CD8-positive, alpha-beta memory T cell (primary cell): ENCODE data around the gene RGS6. TPM values are rescaled to one million over a fixed set of nuclear protein-coding genes. Genes with fewer than 3 reads are reported as not detected.

ENCODE experiments used
- CTCF ChIA-PET: fragments of 350-600 bp; sonication (Branson Sonifier 250); formaldehyde crosslinking; loops from one replicate; lab custom pipeline; 2021; ENCODE audit warnings: antibody characterized with exemption; lab: Charles Lee
- POLR2A ChIA-PET: fragments of 350-600 bp; sonication (Branson Sonifier 250); formaldehyde crosslinking; loops from one replicate; lab custom pipeline; 2021; ENCODE audit warnings: antibody characterized with exemption; lab: Charles Lee
- DNase-seq, 5 donors: peaks; one replicate each; pipeline versions ENCODE4 v3.0.0 to v3.0.0-alpha.2; 2020 to 2022; ENCODE audit warnings: mixed read lengths in 1 of 5
- H3K27ac ChIP-seq: one replicate; pipeline ENCODE4 v1.7.0; 2013; ENCODE audit warnings: low read depth, mild to moderate bottlenecking, low read length, moderate library complexity
- H3K27me3 ChIP-seq: 2 replicates; pipeline ENCODE4 v1.7.0; 2013; ENCODE audit warnings: low read length, mild to moderate bottlenecking; ENCODE audit not compliant: insufficient read depth, poor library complexity, severe bottlenecking
- H3K36me3 ChIP-seq: 2 replicates; pipeline ENCODE4 v1.7.0; 2013; ENCODE audit warnings: mild to moderate bottlenecking, low read length, moderate library complexity; ENCODE audit not compliant: insufficient read depth
- H3K4me1 ChIP-seq: 2 replicates; pipeline ENCODE4 v1.7.0; 2013; ENCODE audit warnings: mild to moderate bottlenecking, low read length, moderate library complexity; ENCODE audit not compliant: insufficient read depth
- H3K4me3 ChIP-seq: 2 replicates; pipeline ENCODE4 v1.7.0; 2013; ENCODE audit warnings: mild to moderate bottlenecking, low read length
- H3K9me3 ChIP-seq: 2 replicates; pipeline ENCODE4 v1.7.0; 2013; ENCODE audit warnings: mild to moderate bottlenecking, low read length
- H3K27ac Mint-ChIP-seq, 8 donors: one replicate each; pipeline ENCODE4 v1.8.0; 2020 to 2021; ENCODE audit warnings: mixed read lengths in 8 of 8, mild to moderate bottlenecking in 6 of 8, inconsistent platforms in 3 of 8, moderate library complexity in 3 of 8
- H3K27me3 Mint-ChIP-seq, 2 donors: one replicate each; pipeline ENCODE4 v1.8.0; 2020 to 2021; ENCODE audit warnings: mixed read lengths in 2 of 2, mild to moderate bottlenecking in 1 of 2, moderate library complexity in 1 of 2
- H3K36me3 Mint-ChIP-seq, 3 donors: one replicate each; pipeline ENCODE4 v1.8.0; 2020 to 2021; ENCODE audit warnings: mixed read lengths in 3 of 3, inconsistent platforms in 1 of 3, mild to moderate bottlenecking in 1 of 3
- H3K4me1 Mint-ChIP-seq, 3 donors: one replicate each; pipeline ENCODE4 v1.8.0; 2020 to 2021; ENCODE audit warnings: mixed read lengths in 3 of 3, inconsistent platforms in 1 of 3, mild to moderate bottlenecking in 1 of 3
- H3K4me3 Mint-ChIP-seq, 7 donors: one replicate each; pipeline ENCODE4 v1.8.0; 2020 to 2021; ENCODE audit warnings: mixed read lengths in 7 of 7, mild to moderate bottlenecking in 6 of 7, moderate library complexity in 4 of 7, inconsistent platforms in 2 of 7
- H3K9me3 Mint-ChIP-seq, 5 donors: one replicate each; pipeline ENCODE4 v1.8.0; 2020 to 2022; ENCODE audit warnings: mixed read lengths in 5 of 5, mild to moderate bottlenecking in 3 of 5, moderate library complexity in 2 of 5, inconsistent platforms in 1 of 5
- polyA plus RNA-seq: library from polyadenylated mRNA; unstranded; fragments of 300-500 nt; fragmentation: Illumina TruSeq; gene quantifications from one replicate; pipeline ENCODE4 v1.2.3, GENCODE V29; 2021
- total RNA-seq, 2 experiments: library from RNA; stranded (reverse); gene quantifications; one replicate each; pipeline ENCODE4 v1.2.3, GENCODE V29; 2021

Gene RGS6
- total and polyA plus RNA-seq, 3 experiments from 2014 or later = 0.60 to 0.88 TPM; not detected in 1

- H3K27ac ChIP-seq = no peak overlapping the region
- DNase-seq = no peak
- H3K27ac Mint-ChIP-seq = no peak overlapping the region
- H3K36me3 Mint-ChIP-seq = peaks cover 0 to 19% (median 4%) of the 10 kb centered on the region in 3 donors
- no peaks in the 10 kb centered on the region for H3K27me3 ChIP-seq
- H3K4me1 Mint-ChIP-seq = no peaks in the 10 kb centered on the region
- no peak overlapping the region for H3K4me3 ChIP-seq
- H3K4me3 Mint-ChIP-seq = no peak overlapping the region
- H3K9me3 ChIP-seq = no peaks in the 10 kb centered on the region
- H3K27me3 Mint-ChIP-seq = peaks cover 12 to 15% of the 10 kb centered on the region in 2 donors
- no peaks in the 10 kb centered on the region for H3K36me3 ChIP-seq
- H3K4me1 ChIP-seq = no peaks in the 10 kb centered on the region
- CTCF ChIA-PET = no interaction called here
- POLR2A ChIA-PET = no interaction called here
- peaks cover 0 to 5% (median 2%) of the 10 kb centered on the region in 5 donors for H3K9me3 Mint-ChIP-seq
Observed at GRCh38 chr14:72488514-72488913, 556.3 kb downstream of the RGS6 start.

GRCh38 chr14:72492196-72492595, 560.0 kb downstream of the RGS6 start:
- Mint-ChIP-seq H3K27ac (no peak overlapping the region), H3K27me3 (peaks cover 8 to 34% of the 10 kb centered on the region in 2 donors), H3K9me3 (peaks cover 0 to 9% (median 5%) of the 10 kb centered on the region in 5 donors), H3K4me1 (no peaks in the 10 kb centered on the region), H3K36me3 (peaks cover 0 to 22% (median 4%) of the 10 kb centered on the region in 3 donors), H3K4me3 (no peak overlapping the region)
- Histone ChIP-seq H3K27ac (no peak overlapping the region), H3K9me3 (no peaks in the 10 kb centered on the region), H3K4me1 (no peaks in the 10 kb centered on the region), H3K36me3 (no peaks in the 10 kb centered on the region), H3K4me3 (no peak overlapping the region), H3K27me3 (no peaks in the 10 kb centered on the region)
- CTCF ChIA-PET = no interaction called here
- no peak for DNase-seq
- POLR2A ChIA-PET = no interaction called here

GRCh38 chr14:72495668-72496067, 563.4 kb downstream of the RGS6 start:
- H3K9me3 ChIP-seq = no peaks in the 10 kb centered on the region
- POLR2A ChIA-PET = no interaction called here
- Mint-ChIP-seq H3K36me3 (peaks cover 0 to 4% (median 0%) of the 10 kb centered on the region in 3 donors), H3K27ac (no peak overlapping the region), H3K4me3 (no peak overlapping the region), H3K27me3 (peaks cover 2 to 31% of the 10 kb centered on the region in 2 donors), H3K4me1 (no peaks in the 10 kb centered on the region), H3K9me3 (peaks cover 0 to 9% (median 0%) of the 10 kb centered on the region in 5 donors)
- H3K27me3 ChIP-seq = no peaks in the 10 kb centered on the region
- CTCF ChIA-PET = no interaction called here
- no peak overlapping the region for H3K27ac ChIP-seq
- H3K4me3 ChIP-seq = no peak overlapping the region
- H3K4me1 ChIP-seq = no peaks in the 10 kb centered on the region
- H3K36me3 ChIP-seq = no peaks in the 10 kb centered on the region
- no peak for DNase-seq

GRCh38 chr14:72498646-72499045, 566.4 kb downstream of the RGS6 start:
- Mint-ChIP-seq H3K27me3 (peaks cover 0 to 29% of the 10 kb centered on the region in 2 donors), H3K4me3 (no peak overlapping the region), H3K9me3 (peaks cover 0 to 5% (median 2%) of the 10 kb centered on the region in 5 donors), H3K36me3 (peaks cover 0 to 2% (median 0%) of the 10 kb centered on the region in 3 donors), H3K27ac (no peak overlapping the region), H3K4me1 (no peaks in the 10 kb centered on the region)
- Histone ChIP-seq H3K4me3 (no peak overlapping the region), H3K27ac (no peak overlapping the region), H3K36me3 (no peaks in the 10 kb centered on the region), H3K27me3 (no peaks in the 10 kb centered on the region), H3K9me3 (no peaks in the 10 kb centered on the region), H3K4me1 (no peaks in the 10 kb centered on the region)
- DNase-seq = no peak
- ChIA-PET CTCF (no interaction called here), POLR2A (no interaction called here)

GRCh38 chr14:72499746-72500145, 567.5 kb downstream of the RGS6 start:
- H3K4me3 ChIP-seq = no peak overlapping the region
- no peaks in the 10 kb centered on the region for H3K4me1 ChIP-seq
- ChIA-PET POLR2A (no interaction called here), CTCF (no interaction called here)
- H3K4me1 Mint-ChIP-seq = no peaks in the 10 kb centered on the region
- H3K27me3 Mint-ChIP-seq = peaks cover 0 to 27% of the 10 kb centered on the region in 2 donors
- no peaks in the 10 kb centered on the region for H3K36me3 ChIP-seq
- H3K36me3 Mint-ChIP-seq = peaks cover 0 to 4% (median 0%) of the 10 kb centered on the region in 3 donors
- H3K27me3 ChIP-seq = no peaks in the 10 kb centered on the region
- H3K9me3 ChIP-seq = no peaks in the 10 kb centered on the region
- no peak overlapping the region for H3K27ac Mint-ChIP-seq
- no peak for DNase-seq
- H3K4me3 Mint-ChIP-seq = no peak overlapping the region
- H3K9me3 Mint-ChIP-seq = peaks cover 0 to 3% (median 0%) of the 10 kb centered on the region in 5 donors
- H3K27ac ChIP-seq = no peak overlapping the region

- CTCF ChIA-PET = no interaction called here
Observed at GRCh38 chr14:72500234-72500838, 568.1 kb downstream of the RGS6 start.

GRCh38 chr14:72501439-72501838, 569.2 kb downstream of the RGS6 start:
- Mint-ChIP-seq H3K36me3 (peaks cover 0 to 10% (median 0%) of the 10 kb centered on the region in 3 donors), H3K4me3 (no peak overlapping the region), H3K27ac (no peak overlapping the region), H3K4me1 (no peaks in the 10 kb centered on the region), H3K9me3 (peaks cover 0 to 3% (median 0%) of the 10 kb centered on the region in 5 donors), H3K27me3 (peaks cover 0 to 20% of the 10 kb centered on the region in 2 donors)
- Histone ChIP-seq H3K4me3 (no peak overlapping the region), H3K9me3 (no peaks in the 10 kb centered on the region), H3K27me3 (no peaks in the 10 kb centered on the region), H3K36me3 (no peaks in the 10 kb centered on the region), H3K27ac (no peak overlapping the region), H3K4me1 (no peaks in the 10 kb centered on the region)
- no peak for DNase-seq
- CTCF ChIA-PET = interaction anchor here (1.0 kb wide), 1 partner anchor 15 kb away, joined by 3 read pairs; no protein-coding TSS in a partner anchor
- POLR2A ChIA-PET = no interaction called here

More at GRCh38 chr14:72500234-72500838, 568.1 kb downstream of the RGS6 start:
- peaks cover 0 to 9% (median 0%) of the 10 kb centered on the region in 3 donors for H3K36me3 Mint-ChIP-seq
- H3K27ac Mint-ChIP-seq = no peak overlapping the region
- DNase-seq = no peak
- H3K9me3 Mint-ChIP-seq = peaks cover 0 to 3% (median 0%) of the 10 kb centered on the region in 5 donors
- H3K9me3 ChIP-seq = no peaks in the 10 kb centered on the region
- no peaks in the 10 kb centered on the region for H3K36me3 ChIP-seq
- POLR2A ChIA-PET = no interaction called here
- peaks cover 0 to 24% of the 10 kb centered on the region in 2 donors for H3K27me3 Mint-ChIP-seq
- no peaks in the 10 kb centered on the region for H3K27me3 ChIP-seq
- H3K27ac ChIP-seq = no peak overlapping the region
- no peaks in the 10 kb centered on the region for H3K4me1 Mint-ChIP-seq
- no peaks in the 10 kb centered on the region for H3K4me1 ChIP-seq
- no peak overlapping the region for H3K4me3 Mint-ChIP-seq
- H3K4me3 ChIP-seq = no peak overlapping the region

GRCh38 chr14:72503271-72503670, 571.0 kb downstream of the RGS6 start:
- Histone ChIP-seq H3K27me3 (no peaks in the 10 kb centered on the region), H3K9me3 (no peaks in the 10 kb centered on the region), H3K4me1 (no peaks in the 10 kb centered on the region), H3K4me3 (no peak overlapping the region), H3K27ac (no peak overlapping the region), H3K36me3 (no peaks in the 10 kb centered on the region)
- Mint-ChIP-seq H3K27ac (no peak overlapping the region), H3K9me3 (peaks cover 0 to 3% (median 0%) of the 10 kb centered on the region in 5 donors), H3K4me1 (no peaks in the 10 kb centered on the region), H3K27me3 (peaks cover 3 to 15% of the 10 kb centered on the region in 2 donors), H3K4me3 (no peak overlapping the region), H3K36me3 (peaks cover 0 to 10% (median 0%) of the 10 kb centered on the region in 3 donors)
- DNase-seq = no peak
- ChIA-PET POLR2A (interaction anchor here (0.5 kb wide), 1 partner anchor 385 kb away, joined by 3 read pairs; no protein-coding TSS in a partner anchor), CTCF (no interaction called here)
